K562 (cell line): Measurements from ENCODE around the gene RNF223. TPM values are rescaled to one million over a fixed set of nuclear protein-coding genes. Genes with fewer than 3 reads are reported as not detected.

Source experiments
- FOXA1 ChIP-seq: fragments of 450-650 bp; IDR thresholded peaks from 2 replicates; pipeline ENCODE4 v1.6.1; 2016; ENCODE audit warnings: mild to moderate bottlenecking, borderline replicate concordance
- KDM1A ChIP-seq, 2 experiments: fragments of 450-650 bp; IDR thresholded peaks; 2 replicates each; pipeline ENCODE4 v1.6.1; 2016; ENCODE audit warnings: mild to moderate bottlenecking in 2 of 2
- NFYB ChIP-seq: IDR thresholded peaks from 2 replicates; pipeline ENCODE4 v1.6.1; 2011; ENCODE audit warnings: mild to moderate bottlenecking, moderate library complexity; ENCODE audit not compliant: insufficient read length; ENCODE audit errors: extremely low read depth
- RBM15 ChIP-seq: fragments of 200-400 bp; formaldehyde crosslinking; IDR thresholded peaks from 2 replicates; pipeline ENCODE4 v1.6.1; 2018; ENCODE audit warnings: mild to moderate bottlenecking, low read length, moderate library complexity; ENCODE audit not compliant: insufficient read depth
- SMAD2 ChIP-seq: fragments of 150-350 bp; IDR thresholded peaks from 2 replicates; pipeline ENCODE4 v1.6.1; 2014; ENCODE audit warnings: low read depth, mild to moderate bottlenecking, low read length
- SMC3 ChIP-seq: conservative IDR thresholded peaks from 2 replicates; pipeline ENCODE4 v1.6.1; 2011; ENCODE audit warnings: low read depth, low read length, improper control_type of control experiment; ENCODE audit not compliant: insufficient read depth
- TCF15 ChIP-seq: fragments of 250-450 bp; sonication (Bioruptor Pico); IDR thresholded peaks from 2 replicates; pipeline ENCODE4 v1.8.0; 2022; ENCODE audit warnings: moderate library complexity, mild to moderate bottlenecking, inconsistent platforms
- TGIF2 ChIP-seq: sonication (generic); formaldehyde crosslinking; IDR thresholded peaks from 2 replicates; pipeline ENCODE4 v1.8.1; 2022; ENCODE audit warnings: mild to moderate bottlenecking, missing genetic modification reagents, moderate library complexity
- ZNF778 ChIP-seq: fragments of 450-650 bp; formaldehyde crosslinking; IDR thresholded peaks from 2 replicates; pipeline ENCODE4 v1.4.0; 2020; ENCODE audit warnings: mild to moderate bottlenecking, moderate library complexity
- ZZZ3 ChIP-seq: fragments of 450-650 bp; IDR thresholded peaks from 2 replicates; pipeline ENCODE4 v1.6.1; 2016; ENCODE audit warnings: antibody characterized with exemption, mild to moderate bottlenecking, moderate library complexity
- polyA plus RNA-seq, 8 experiments: library from polyadenylated mRNA; depleted of rRNA in 4 of 8; stranded (reverse) in 5 of 8; unstranded in 3 of 8; fragments of >200 nt; fragmentation: Nextera tagmentation in 2 of 8; fragmentation: Illumina TruSeq in 1 of 8; extraction: Ambion mirVana in 2 of 8; extraction: Trizol in 1 of 8; gene quantifications; 2 replicates each; pipeline versions ENCODE4 v1.2.1 to v1.2.3, GENCODE V29; 2011 to 2014; ENCODE audit warnings: inconsistent platforms in 1 of 8, missing spikeins in 1 of 8
- total RNA-seq, 7 experiments: library from RNA; depleted of rRNA in 6 of 7; stranded (reverse); fragments of >200 nt in 6 of 7; fragmentation: Illumina TruSeq in 2 of 7; extraction: Trizol in 2 of 7; gene quantifications; 2 replicates each; pipeline versions ENCODE4 v1.2.1 to v1.2.3, GENCODE V29; 2011 to 2021; ENCODE audit warnings: low replicate concordance in 1 of 7
- TF ChIP-seq, protein P1 (sequence below): IDR thresholded peaks from 3 replicates; pipeline ENCODE4 v1.6.1; 2011; ENCODE audit warnings: borderline replicate concordance, mild to moderate bottlenecking, moderate library complexity; ENCODE audit not compliant: insufficient read length; ENCODE audit errors: extremely low read depth
- TF ChIP-seq, protein P2 (sequence below): fragments of 450-650 bp; IDR thresholded peaks from 2 replicates; pipeline ENCODE4 v1.6.1; 2017; ENCODE audit warnings: antibody characterized with exemption
- TF ChIP-seq, protein P3 (sequence below): fragments of 250-450 bp; sonication (Bioruptor Pico); IDR thresholded peaks from 2 replicates; pipeline ENCODE4 v1.4.0; 2020
- TF ChIP-seq, protein P4 (sequence below), 2 experiments: fragments of 450-650 bp in 1 of 2; sonication (generic) in 1 of 2; formaldehyde crosslinking in 1 of 2; IDR thresholded peaks in 1 of 2; conservative IDR thresholded peaks in 1 of 2; 2 replicates each; pipeline versions ENCODE4 v1.6.1 to v1.8.1; 2016 to 2023; ENCODE audit warnings: mild to moderate bottlenecking in 2 of 2, moderate library complexity in 2 of 2, inconsistent platforms in 1 of 2, missing genetic modification reagents in 1 of 2
- TF ChIP-seq, protein P5 (sequence below): fragments of 450-650 bp; formaldehyde crosslinking; IDR thresholded peaks from 2 replicates; pipeline ENCODE4 v1.4.0; 2020; ENCODE audit warnings: mild to moderate bottlenecking, moderate library complexity

The RNF223 gene
- total and polyA plus RNA-seq, 9 of the 15 experiments (the other 6 are each of a cell fraction or from before 2014, with no cell fraction given) = 0.04 to 0.32 TPM; not detected in 7

DNA sequence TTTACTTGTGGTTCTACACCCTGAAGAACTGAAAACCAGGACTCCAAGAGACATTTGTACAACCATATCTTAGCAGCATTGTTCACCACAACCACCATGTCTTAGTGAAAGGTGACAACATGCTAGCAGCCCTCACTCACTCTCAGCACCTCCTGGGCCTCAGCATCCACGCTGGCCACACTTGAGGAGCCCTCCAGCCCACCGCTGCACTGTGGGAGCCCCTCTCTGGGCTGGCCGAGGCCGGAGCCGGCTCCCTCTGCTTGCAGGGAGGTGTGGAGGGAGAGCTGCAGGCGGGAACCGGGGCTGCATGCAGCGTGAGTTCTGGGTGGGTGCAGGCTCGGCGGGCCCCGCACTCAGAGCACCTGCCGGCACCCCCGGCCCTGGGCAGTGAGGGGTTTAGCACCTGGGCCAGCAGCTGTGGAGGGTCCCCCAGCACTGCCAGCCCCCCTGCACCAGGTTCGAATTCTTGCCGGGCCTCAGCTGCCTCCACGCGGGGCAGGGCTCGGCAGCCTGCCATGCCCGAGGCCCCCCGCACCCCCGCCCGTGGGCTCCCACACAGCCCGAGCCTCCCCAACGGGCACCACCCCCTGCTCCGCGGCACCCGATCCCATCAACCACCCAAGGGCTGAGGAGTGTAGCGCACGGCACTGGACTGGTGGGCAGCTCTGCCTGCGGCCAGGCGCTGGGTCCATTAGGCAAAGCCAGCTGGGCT is 32.6 kb upstream of the RNF223 start (continued):
- TF ChIP-seq, protein P1, sequence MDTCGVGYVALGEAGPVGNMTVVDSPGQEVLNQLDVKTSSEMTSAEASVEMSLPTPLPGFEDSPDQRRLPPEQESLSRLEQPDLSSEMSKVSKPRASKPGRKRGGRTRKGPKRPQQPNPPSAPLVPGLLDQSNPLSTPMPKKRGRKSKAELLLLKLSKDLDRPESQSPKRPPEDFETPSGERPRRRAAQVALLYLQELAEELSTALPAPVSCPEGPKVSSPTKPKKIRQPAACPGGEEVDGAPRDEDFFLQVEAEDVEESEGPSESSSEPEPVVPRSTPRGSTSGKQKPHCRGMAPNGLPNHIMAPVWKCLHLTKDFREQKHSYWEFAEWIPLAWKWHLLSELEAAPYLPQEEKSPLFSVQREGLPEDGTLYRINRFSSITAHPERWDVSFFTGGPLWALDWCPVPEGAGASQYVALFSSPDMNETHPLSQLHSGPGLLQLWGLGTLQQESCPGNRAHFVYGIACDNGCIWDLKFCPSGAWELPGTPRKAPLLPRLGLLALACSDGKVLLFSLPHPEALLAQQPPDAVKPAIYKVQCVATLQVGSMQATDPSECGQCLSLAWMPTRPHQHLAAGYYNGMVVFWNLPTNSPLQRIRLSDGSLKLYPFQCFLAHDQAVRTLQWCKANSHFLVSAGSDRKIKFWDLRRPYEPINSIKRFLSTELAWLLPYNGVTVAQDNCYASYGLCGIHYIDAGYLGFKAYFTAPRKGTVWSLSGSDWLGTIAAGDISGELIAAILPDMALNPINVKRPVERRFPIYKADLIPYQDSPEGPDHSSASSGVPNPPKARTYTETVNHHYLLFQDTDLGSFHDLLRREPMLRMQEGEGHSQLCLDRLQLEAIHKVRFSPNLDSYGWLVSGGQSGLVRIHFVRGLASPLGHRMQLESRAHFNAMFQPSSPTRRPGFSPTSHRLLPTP = no peak
- TF ChIP-seq ZZZ3 (no peak), TCF15 (CRISPR knock-in tag) (no peak), SMAD2 (no peak), SMC3 (no peak), NFYB (no peak), RBM15 (no peak), FOXA1 (no peak), TGIF2 (CRISPR knock-in tag) (peak; percentile 44; the same call in 1 of the 2 replicates), ZNF778 (CRISPR knock-in tag) (no peak), KDM1A (IDR thresholded peaks at IDR 0.05) (no peak)
- TF ChIP-seq, protein P2, sequence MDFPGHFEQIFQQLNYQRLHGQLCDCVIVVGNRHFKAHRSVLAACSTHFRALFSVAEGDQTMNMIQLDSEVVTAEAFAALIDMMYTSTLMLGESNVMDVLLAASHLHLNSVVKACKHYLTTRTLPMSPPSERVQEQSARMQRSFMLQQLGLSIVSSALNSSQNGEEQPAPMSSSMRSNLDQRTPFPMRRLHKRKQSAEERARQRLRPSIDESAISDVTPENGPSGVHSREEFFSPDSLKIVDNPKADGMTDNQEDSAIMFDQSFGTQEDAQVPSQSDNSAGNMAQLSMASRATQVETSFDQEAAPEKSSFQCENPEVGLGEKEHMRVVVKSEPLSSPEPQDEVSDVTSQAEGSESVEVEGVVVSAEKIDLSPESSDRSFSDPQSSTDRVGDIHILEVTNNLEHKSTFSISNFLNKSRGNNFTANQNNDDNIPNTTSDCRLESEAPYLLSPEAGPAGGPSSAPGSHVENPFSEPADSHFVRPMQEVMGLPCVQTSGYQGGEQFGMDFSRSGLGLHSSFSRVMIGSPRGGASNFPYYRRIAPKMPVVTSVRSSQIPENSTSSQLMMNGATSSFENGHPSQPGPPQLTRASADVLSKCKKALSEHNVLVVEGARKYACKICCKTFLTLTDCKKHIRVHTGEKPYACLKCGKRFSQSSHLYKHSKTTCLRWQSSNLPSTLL = no peak
- TF ChIP-seq, protein P3, sequence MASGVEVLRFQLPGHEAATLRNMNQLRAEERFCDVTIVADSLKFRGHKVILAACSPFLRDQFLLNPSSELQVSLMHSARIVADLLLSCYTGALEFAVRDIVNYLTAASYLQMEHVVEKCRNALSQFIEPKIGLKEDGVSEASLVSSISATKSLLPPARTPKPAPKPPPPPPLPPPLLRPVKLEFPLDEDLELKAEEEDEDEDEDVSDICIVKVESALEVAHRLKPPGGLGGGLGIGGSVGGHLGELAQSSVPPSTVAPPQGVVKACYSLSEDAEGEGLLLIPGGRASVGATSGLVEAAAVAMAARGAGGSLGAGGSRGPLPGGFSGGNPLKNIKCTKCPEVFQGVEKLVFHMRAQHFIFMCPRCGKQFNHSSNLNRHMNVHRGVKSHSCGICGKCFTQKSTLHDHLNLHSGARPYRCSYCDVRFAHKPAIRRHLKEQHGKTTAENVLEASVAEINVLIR (CRISPR knock-in tag) = no peak
- TF ChIP-seq, protein P4, sequence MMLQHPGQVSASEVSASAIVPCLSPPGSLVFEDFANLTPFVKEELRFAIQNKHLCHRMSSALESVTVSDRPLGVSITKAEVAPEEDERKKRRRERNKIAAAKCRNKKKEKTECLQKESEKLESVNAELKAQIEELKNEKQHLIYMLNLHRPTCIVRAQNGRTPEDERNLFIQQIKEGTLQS (IDR thresholded peaks at IDR 0.05) = no peak
- TF ChIP-seq, protein P4 (CRISPR knock-in tag; conservative IDR thresholded peaks at IDR 0.05) = no peak
- TF ChIP-seq, protein P5, sequence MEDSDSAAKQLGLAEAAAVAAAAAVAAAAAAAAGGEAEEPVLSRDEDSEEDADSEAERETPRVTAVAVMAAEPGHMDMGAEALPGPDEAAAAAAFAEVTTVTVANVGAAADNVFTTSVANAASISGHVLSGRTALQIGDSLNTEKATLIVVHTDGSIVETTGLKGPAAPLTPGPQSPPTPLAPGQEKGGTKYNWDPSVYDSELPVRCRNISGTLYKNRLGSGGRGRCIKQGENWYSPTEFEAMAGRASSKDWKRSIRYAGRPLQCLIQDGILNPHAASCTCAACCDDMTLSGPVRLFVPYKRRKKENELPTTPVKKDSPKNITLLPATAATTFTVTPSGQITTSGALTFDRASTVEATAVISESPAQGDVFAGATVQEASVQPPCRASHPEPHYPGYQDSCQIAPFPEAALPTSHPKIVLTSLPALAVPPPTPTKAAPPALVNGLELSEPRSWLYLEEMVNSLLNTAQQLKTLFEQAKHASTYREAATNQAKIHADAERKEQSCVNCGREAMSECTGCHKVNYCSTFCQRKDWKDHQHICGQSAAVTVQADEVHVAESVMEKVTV (CRISPR knock-in tag) = no peak
